ENCODE results near the gene TMEM218. TPM values are rescaled to one million over a fixed set of nuclear protein-coding genes. Genes with fewer than 3 reads are reported as not detected.

Gene TMEM218
- total and polyA plus RNA-seq, 10 of the 15 experiments (the other 5 are each of a cell fraction or from before 2014, with no cell fraction given), result 11.2 to 50.3 (median 28.8) TPM

GRCh38 chr11:125105926-125106325 lies 5.5 kb downstream of the TMEM218 start:
- H3K4me2 ChIP-seq (ENCODE audit: control insufficient read depth, insufficient read depth), result peak overlapping the region; percentile 1; the same call in 1 of the 2 replicates
- ChIA-PET SMC1A (ENCODE audit: uncharacterized antibody, unreplicated experiment) (interaction anchor here (0.7 to 3.9 kb wide), 10 partner anchors 13 to 145 kb away, joined by 3 to 18 read pairs (median 4); no protein-coding TSS in a partner anchor), CTCF (interaction anchor here (0.7 to 3.7 kb wide), 10 partner anchors 15 to 317 kb away, joined by 3 to 27 read pairs (median 5); no protein-coding TSS in a partner anchor), RAD21 (ENCODE audit: unreplicated experiment) (interaction anchor here (0.8 to 8.6 kb wide), 5 partner anchors 12 to 42 kb away, joined by 3 to 87 read pairs (median 3); no protein-coding TSS in a partner anchor), POLR2A (interaction anchor here (1.0 to 2.5 kb wide), 4 partner anchors 10 to 303 kb away, joined by 3 to 11 read pairs (median 7); partner anchors contain the start of gene SLC37A2)
- H3K79me2 ChIP-seq (ENCODE audit: control insufficient read depth, insufficient read depth, low read length), result peaks cover 8% of the 10 kb centered on the region
- intact Hi-C loops (cut with micrococcal nuclease; ENCODE audit: unreplicated experiment) (no loop called here), in situ Hi-C loops (cut with MboI) (no loop called here)
- FAIRE-seq (no peak), DNase-seq (ENCODE audit: low read depth, low spot score) (no peak), ATAC-seq (peak; percentile 34; the same call in 1 of the 3 replicates)
- H3K9me3 ChIP-seq (replicated peaks; ENCODE audit: control insufficient read depth, insufficient read depth, low read length), result no peaks in the 10 kb centered on the region; the same call in 2 of the 3 replicates
- no TSS peak for BruUV-seq (replicated peaks)
- WGBS (ENCODE audit: insufficient coverage, insufficient replicate concordance, low lambda C conversion rate, missing lambda C conversion rate), result 86% methylated on average over 1 of the region's 1 CpG
- H3K36me3 ChIP-seq (ENCODE audit: control insufficient read depth in 2 of 2, insufficient read depth in 2 of 2, low read length in 1 of 2), result 0 out of 4 replicates have a peak, but pooled peaks cover 0 to 1% of the 10 kb centered on the region in 2 experiments
- H2AFZ ChIP-seq (ENCODE audit: control insufficient read depth, low read depth, low read length), result no peak overlapping the region
- H3K27me3 ChIP-seq (replicated peaks in 1 of 2; ENCODE audit: control insufficient read depth in 2 of 2, insufficient read depth in 2 of 2, low read length in 1 of 2), result no peaks in the 10 kb centered on the region
- peaks cover 3% of the 10 kb centered on the region; the same call in 1 of the 2 replicates for H3K4me1 ChIP-seq (ENCODE audit: control insufficient read depth, insufficient read depth, low read length)
- H3K4me3 ChIP-seq, result no peak overlapping the region
- no peak overlapping the region for H3K9ac ChIP-seq (ENCODE audit: control insufficient read depth, insufficient read depth, low read length)
- H4K20me1 ChIP-seq (ENCODE audit: control insufficient read depth, insufficient read depth), result no peaks in the 10 kb centered on the region
- H3K27ac ChIP-seq (ENCODE audit: control insufficient read depth, insufficient read depth), result no peak overlapping the region
- TF ChIP-seq NBN (IDR thresholded peaks at IDR 0.05) (no peak), BMI1 (IDR thresholded peaks at IDR 0.05; ENCODE audit: borderline replicate concordance) (no peak), IRF5 (IDR thresholded peaks at IDR 0.05; ENCODE audit: borderline replicate concordance) (no peak), CEBPB (IDR thresholded peaks at IDR 0.05; ENCODE audit: borderline replicate concordance in 1 of 2, low read depth in 2 of 2, low read length in 2 of 2) (no peak), HDAC2 (IDR thresholded peaks at IDR 0.05) (no peak), BCL3 (IDR thresholded peaks at IDR 0.05; ENCODE audit: borderline replicate concordance, insufficient read depth, low read depth, low read length, poor library complexity, severe bottlenecking) (no peak), ZNF592 (IDR thresholded peaks at IDR 0.05) (no peak), IKZF2 (IDR thresholded peaks at IDR 0.05) (no peak), SUZ12 (IDR thresholded peaks at IDR 0.05; ENCODE audit: unreplicated experiment) (no peak), SMARCA5 (IDR thresholded peaks at IDR 0.05) (no peak), SREBF1 (IDR thresholded peaks at IDR 0.05; ENCODE audit: low read length) (no peak), SMAD1 (IDR thresholded peaks at IDR 0.05; ENCODE audit: low read depth, partially characterized antibody) (no peak), CHD4 (IDR thresholded peaks at IDR 0.05) (no peak), POLR2AphosphoS2 (IDR thresholded peaks at IDR 0.05; ENCODE audit: low read depth, low read length) (no peak)
